Muscle layer of duodenum (tissue), 2 donors: ENCODE measurements around the gene TRMT10B.
"Not testable (repeated sequence)": the region's sequence is repeated elsewhere in the genome, so short reads cannot be mapped to it uniquely, and the experiment has no call there.

Experiments used
- H3K27ac ChIP-seq: one replicate; pipeline ENCODE4 v1.7.0; 2013; ENCODE audit warnings: mild to moderate bottlenecking, low read length
- H3K27me3 ChIP-seq: one replicate; pipeline ENCODE4 v1.7.0; 2013; ENCODE audit warnings: low read depth, mild to moderate bottlenecking, control low read depth, low read length
- H3K36me3 ChIP-seq, 2 donors: one replicate each; pipeline ENCODE4 v1.7.0; 2013; ENCODE audit warnings: low read length in 2 of 2, control low read depth in 1 of 2, mild to moderate bottlenecking in 1 of 2; ENCODE audit not compliant: insufficient read depth in 2 of 2, control insufficient read depth in 1 of 2
- H3K4me1 ChIP-seq, 2 donors: one replicate each; pipeline ENCODE4 v1.7.0; 2013; ENCODE audit warnings: low read length in 2 of 2, mild to moderate bottlenecking in 2 of 2, control low read depth in 1 of 2, moderate library complexity in 1 of 2; ENCODE audit not compliant: insufficient read depth in 2 of 2, control insufficient read depth in 1 of 2
- H3K4me3 ChIP-seq, 2 donors: one replicate each; pipeline ENCODE4 v1.7.0; 2013; ENCODE audit warnings: low read length in 2 of 2, low read depth in 1 of 2, mild to moderate bottlenecking in 1 of 2
- H3K9me3 ChIP-seq, 2 donors: one replicate each; pipeline ENCODE4 v1.7.0; 2013; ENCODE audit warnings: low read length in 2 of 2, control low read depth in 1 of 2, mild to moderate bottlenecking in 1 of 2; ENCODE audit not compliant: control insufficient read depth in 1 of 2
- donor health status: healthy.

Gene TRMT10B

GRCh38 chr9:37801959-37802711, 48.5 kb downstream of the TRMT10B start:
- Histone ChIP-seq H3K4me3 (peak overlapping the region; percentile 85 to 95), H3K27ac (peak overlapping the region; percentile 52), H3K9me3 (no peaks in the 10 kb centered on the region), H3K27me3 (no peaks in the 10 kb centered on the region), H3K4me1 (peaks cover 14 to 34% of the 10 kb centered on the region in 2 donors), H3K36me3 (no peaks in the 10 kb centered on the region)

DNA sequence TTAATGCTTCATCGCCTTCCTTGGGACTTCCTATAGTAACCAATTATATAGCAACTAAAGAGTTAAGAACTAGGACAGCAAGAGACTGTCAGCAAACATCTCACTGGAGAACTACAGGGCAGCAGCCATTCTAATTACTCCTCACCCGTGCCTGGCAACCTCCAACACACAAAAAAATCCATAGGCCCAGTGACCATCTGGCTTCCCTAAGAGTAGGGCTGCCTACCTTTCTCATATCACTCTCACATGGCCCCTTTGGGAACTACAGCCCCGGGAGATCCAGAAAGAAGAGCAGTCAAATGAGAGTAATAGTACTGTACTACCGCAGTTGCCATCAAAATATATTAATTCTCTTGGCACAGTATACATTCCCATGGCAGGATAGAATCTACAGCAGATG, 52.7 kb downstream of the TRMT10B start:
- Histone ChIP-seq H3K4me1 (peaks cover 14 to 26% of the 10 kb centered on the region in 2 donors), H3K9me3 (no peaks in the 10 kb centered on the region), H3K4me3 (no peak overlapping the region), H3K27ac (no peak overlapping the region), H3K27me3 (no peaks in the 10 kb centered on the region), H3K36me3 (no peaks in the 10 kb centered on the region)

DNA sequence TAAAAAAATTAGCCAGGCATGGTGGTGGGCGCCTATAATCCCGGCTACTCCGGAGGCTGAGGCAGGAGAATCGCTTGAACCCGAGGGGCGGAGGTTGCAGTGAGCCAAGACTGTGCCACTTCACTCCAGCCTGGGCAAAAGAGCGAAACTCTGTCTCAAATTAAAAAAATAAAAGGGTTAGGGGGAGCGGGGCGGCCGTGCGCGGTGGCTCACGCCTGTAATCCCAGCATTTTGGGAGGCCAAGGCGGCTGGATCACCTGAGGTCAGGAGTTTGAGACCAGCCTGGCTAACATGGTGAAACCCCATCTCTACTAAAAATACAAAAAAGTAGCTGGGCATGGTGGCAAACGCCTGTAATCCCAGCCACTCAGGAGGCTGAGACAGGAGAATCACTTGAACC, 56.1 kb downstream of the TRMT10B start:
- not testable (repeated sequence) for H3K27ac ChIP-seq, H3K36me3 ChIP-seq, H3K9me3 ChIP-seq, H3K27me3 ChIP-seq, H3K4me1 ChIP-seq, H3K4me3 ChIP-seq

- Histone ChIP-seq H3K9me3 (no peaks in the 10 kb centered on the region), H3K4me1 (no peaks in the 10 kb centered on the region), H3K27ac (no peak overlapping the region), H3K4me3 (no peak overlapping the region), H3K27me3 (no peaks in the 10 kb centered on the region), H3K36me3 (no peaks in the 10 kb centered on the region)
Observed at GRCh38 chr9:37811906-37812476, 58.4 kb downstream of the TRMT10B start.

DNA sequence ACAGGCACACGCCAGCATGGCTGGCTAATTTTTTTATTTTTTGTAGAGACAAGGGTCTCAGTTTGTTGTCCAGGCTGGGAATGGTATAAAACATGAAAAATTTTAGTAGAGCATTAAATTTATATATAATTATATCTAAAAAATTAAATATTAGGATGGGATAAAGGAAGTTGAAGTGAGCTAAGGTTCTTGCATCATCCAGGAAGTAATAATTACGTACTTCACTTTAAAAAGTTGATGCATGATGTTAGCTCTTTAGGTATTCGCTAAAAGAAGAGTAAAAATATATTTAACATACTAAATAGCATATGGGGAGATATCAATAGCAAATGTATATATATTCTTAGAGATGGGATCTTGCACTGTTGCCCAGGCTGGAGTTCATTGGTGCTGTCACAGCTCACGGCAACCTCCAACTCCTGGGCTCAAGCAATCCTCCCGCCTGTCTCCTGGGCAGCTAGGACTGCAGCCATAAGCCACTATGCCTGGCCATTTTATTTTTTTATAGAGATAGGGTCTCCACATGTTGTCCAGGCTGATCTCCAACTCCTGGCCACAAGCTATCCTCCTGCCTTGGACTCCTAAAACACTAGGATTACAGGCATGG, 59.3 kb downstream of the TRMT10B start:
- Histone ChIP-seq H3K27me3 (no peaks in the 10 kb centered on the region), H3K4me1 (no peaks in the 10 kb centered on the region), H3K27ac (no peak overlapping the region), H3K36me3 (no peaks in the 10 kb centered on the region), H3K4me3 (no peak overlapping the region), H3K9me3 (no peaks in the 10 kb centered on the region)

GRCh38 chr9:37818849-37819248, 65.2 kb downstream of the TRMT10B start:
- no peak overlapping the region for H3K4me3 ChIP-seq
- H3K36me3 ChIP-seq: peaks cover 0 to 18% of the 10 kb centered on the region in 2 donors
- H3K9me3 ChIP-seq: no peaks in the 10 kb centered on the region
- H3K27me3 ChIP-seq: no peaks in the 10 kb centered on the region
- no peaks in the 10 kb centered on the region for H3K4me1 ChIP-seq
- no peak overlapping the region for H3K27ac ChIP-seq

- H3K27me3 ChIP-seq: no peaks in the 10 kb centered on the region
- H3K9me3 ChIP-seq: no peaks in the 10 kb centered on the region
- no peaks in the 10 kb centered on the region for H3K4me1 ChIP-seq
- no peak overlapping the region for H3K4me3 ChIP-seq
- H3K36me3 ChIP-seq: peaks cover 0 to 24% of the 10 kb centered on the region in 2 donors
- no peak overlapping the region for H3K27ac ChIP-seq
Observed at GRCh38 chr9:37820142-37820541, 66.5 kb downstream of the TRMT10B start.

GRCh38 chr9:37825174-37825573, 71.6 kb downstream of the TRMT10B start:
- not testable (repeated sequence) for H3K4me1 ChIP-seq, H3K27ac ChIP-seq, H3K9me3 ChIP-seq, H3K4me3 ChIP-seq, H3K27me3 ChIP-seq
- peaks cover 5 to 42% of the 10 kb centered on the region in 2 donors for H3K36me3 ChIP-seq

DNA sequence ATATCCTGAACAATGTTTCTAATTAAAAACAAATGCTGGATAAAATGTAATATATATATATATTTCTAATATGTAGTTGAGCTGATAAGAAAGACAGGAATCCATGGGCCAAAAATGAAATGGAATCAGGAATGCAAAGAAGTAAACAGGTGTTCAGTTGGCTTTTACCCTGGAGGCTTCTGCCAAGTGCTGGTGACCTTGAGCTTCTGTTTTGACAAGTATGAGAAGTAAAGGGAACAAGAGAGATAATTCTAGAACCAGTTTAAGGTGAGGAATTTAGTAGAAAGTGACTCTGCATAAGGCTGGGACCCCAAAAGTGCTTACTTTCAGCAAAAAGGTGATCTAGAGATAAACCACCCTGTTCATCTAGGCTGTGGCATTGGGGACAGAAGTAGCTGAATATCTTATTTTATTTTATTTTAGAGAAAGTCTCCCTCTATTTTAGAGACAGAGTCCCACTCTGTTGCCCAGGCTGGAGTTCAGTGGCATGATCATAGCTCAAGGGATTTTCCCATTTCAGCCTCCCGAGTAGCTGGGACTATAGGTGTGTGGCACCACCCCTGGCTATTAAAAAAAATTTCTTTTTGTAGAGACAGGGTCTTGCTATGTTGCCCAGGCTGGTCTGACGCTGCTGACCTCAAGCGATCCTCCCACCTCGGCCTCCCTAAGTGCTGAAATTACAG, 74.0 kb downstream of the TRMT10B start:
- Histone ChIP-seq H3K36me3 (peaks cover 8 to 30% of the 10 kb centered on the region in 2 donors), H3K27me3 (no peaks in the 10 kb centered on the region), H3K4me3 (no peak overlapping the region), H3K4me1 (no peaks in the 10 kb centered on the region), H3K27ac (no peak overlapping the region), H3K9me3 (no peaks in the 10 kb centered on the region)
